OCI-LY7 (cell line): ENCODE results near the gene MYO9B. TPM values are rescaled to one million over a fixed set of nuclear protein-coding genes. Genes with fewer than 3 reads are reported as not detected.

Source experiments
- BruUV-seq: library from RNA; stranded (reverse); fragments of 400-500 nt; replicated peaks from 2 replicates; lab custom pipeline; 2021; lab: Mats Ljungman, UMichigan
- CTCF ChIA-PET: fragments of 300-600 bp; sonication (Branson Sonifier 250); formaldehyde crosslinking; loops from one replicate; lab custom pipeline; 2022; ENCODE audit warnings: antibody characterized with exemption; ENCODE audit not compliant: unreplicated experiment; lab: Charles Lee
- POLR2A ChIA-PET: fragments of 300-600 bp; sonication (Branson Sonifier 250); formaldehyde crosslinking; loops from one replicate; lab custom pipeline; 2022; ENCODE audit warnings: antibody characterized with exemption; lab: Charles Lee
- DNase-seq: peaks from one replicate; pipeline ENCODE4 v3.0.0-alpha.2; 2015; ENCODE audit warnings: low spot score
- H2AFZ ChIP-seq: fragments of 200-600 bp; sonication (generic), shearing (Covaris generic); 2 replicates; pipeline ENCODE4 v1.6.1; 2014; ENCODE audit warnings: mild to moderate bottlenecking, antibody characterized with exemption, low read length, moderate library complexity
- H3K27ac ChIP-seq: fragments of 200-600 bp; sonication (generic); 2 replicates; pipeline ENCODE4 v1.5.1; 2014; ENCODE audit warnings: mixed run types, low read depth, mild to moderate bottlenecking, moderate library complexity, low read length, inconsistent platforms; ENCODE audit not compliant: poor library complexity, severe bottlenecking
- H3K36me3 ChIP-seq: fragments of 200-600 bp; sonication (generic); 2 replicates; pipeline ENCODE4 v1.6.1; 2014; ENCODE audit warnings: mild to moderate bottlenecking, antibody characterized with exemption, low read length, moderate library complexity, mixed read lengths; ENCODE audit not compliant: insufficient read depth
- H3K4me1 ChIP-seq: fragments of 200-600 bp; sonication (generic); 2 replicates; pipeline ENCODE4 v1.5.1; 2014; ENCODE audit warnings: mild to moderate bottlenecking, low read length; ENCODE audit not compliant: insufficient read depth, poor library complexity, severe bottlenecking
- H3K4me2 ChIP-seq: fragments of 200-600 bp; sonication (generic); 2 replicates; pipeline ENCODE4 v1.6.1; 2014; ENCODE audit warnings: mild to moderate bottlenecking, low read length
- H3K4me3 ChIP-seq: fragments of 200-600 bp; sonication (generic); 2 replicates; pipeline ENCODE4 v1.5.1; 2014; ENCODE audit warnings: mild to moderate bottlenecking, low read depth, low read length; ENCODE audit not compliant: poor library complexity, severe bottlenecking
- H3K79me2 ChIP-seq: fragments of 200-600 bp; sonication (generic); 2 replicates; pipeline ENCODE4 v1.6.1; 2016; ENCODE audit warnings: low read depth, mild to moderate bottlenecking, low read length, moderate library complexity, mixed read lengths; ENCODE audit not compliant: insufficient read depth
- H3K9me2 ChIP-seq: fragments of 200-600 bp; sonication (generic); 2 replicates; pipeline ENCODE4 v1.6.1; 2016; ENCODE audit warnings: mild to moderate bottlenecking, low read length, mixed read lengths; ENCODE audit not compliant: insufficient read depth
- H3K9me3 ChIP-seq: fragments of 200-600 bp; sonication (generic); 2 replicates; pipeline ENCODE4 v1.6.1; 2014; ENCODE audit warnings: mild to moderate bottlenecking, mixed run types, low read length, mixed read lengths
- H4K20me1 ChIP-seq: fragments of 200-600 bp; sonication (generic); 2 replicates; pipeline ENCODE4 v1.6.1; 2014; ENCODE audit warnings: mild to moderate bottlenecking, antibody characterized with exemption, low read length, moderate library complexity, mixed read lengths; ENCODE audit not compliant: insufficient read depth
- CTCF ChIP-seq: fragments of 200-600 bp; sonication (generic); conservative IDR thresholded peaks from 2 replicates; pipeline ENCODE4 v1.5.1; 2014; ENCODE audit warnings: mild to moderate bottlenecking, antibody characterized with exemption, low read length, moderate library complexity, mixed read lengths
- EZH2phosphoT487 ChIP-seq: fragments of 200-600 bp; sonication (generic); IDR thresholded peaks from 2 replicates; pipeline ENCODE4 v1.6.1; 2018; ENCODE audit warnings: low read depth, borderline replicate concordance, mild to moderate bottlenecking, mixed run types, antibody characterized with exemption, low read length, moderate library complexity, mixed read lengths
- intact Hi-C: fragments of 100-400 bp; cut with micrococcal nuclease; formaldehyde crosslinking; loops from one replicate; pipeline ENCODE4 v1.10.0; 2022; ENCODE audit not compliant: unreplicated experiment
- total RNA-seq, 2 experiments: library from RNA; depleted of rRNA in 1 of 2; stranded (reverse); fragments of >200 nt in 1 of 2; shearing (Covaris generic) in 1 of 2; gene quantifications; 2 replicates each; pipeline ENCODE4 v1.2.3, GENCODE V29; 2014 to 2022

Gene MYO9B
- total RNA-seq, 2 experiments from 2014 or later: 74.7 to 150 TPM

DNA sequence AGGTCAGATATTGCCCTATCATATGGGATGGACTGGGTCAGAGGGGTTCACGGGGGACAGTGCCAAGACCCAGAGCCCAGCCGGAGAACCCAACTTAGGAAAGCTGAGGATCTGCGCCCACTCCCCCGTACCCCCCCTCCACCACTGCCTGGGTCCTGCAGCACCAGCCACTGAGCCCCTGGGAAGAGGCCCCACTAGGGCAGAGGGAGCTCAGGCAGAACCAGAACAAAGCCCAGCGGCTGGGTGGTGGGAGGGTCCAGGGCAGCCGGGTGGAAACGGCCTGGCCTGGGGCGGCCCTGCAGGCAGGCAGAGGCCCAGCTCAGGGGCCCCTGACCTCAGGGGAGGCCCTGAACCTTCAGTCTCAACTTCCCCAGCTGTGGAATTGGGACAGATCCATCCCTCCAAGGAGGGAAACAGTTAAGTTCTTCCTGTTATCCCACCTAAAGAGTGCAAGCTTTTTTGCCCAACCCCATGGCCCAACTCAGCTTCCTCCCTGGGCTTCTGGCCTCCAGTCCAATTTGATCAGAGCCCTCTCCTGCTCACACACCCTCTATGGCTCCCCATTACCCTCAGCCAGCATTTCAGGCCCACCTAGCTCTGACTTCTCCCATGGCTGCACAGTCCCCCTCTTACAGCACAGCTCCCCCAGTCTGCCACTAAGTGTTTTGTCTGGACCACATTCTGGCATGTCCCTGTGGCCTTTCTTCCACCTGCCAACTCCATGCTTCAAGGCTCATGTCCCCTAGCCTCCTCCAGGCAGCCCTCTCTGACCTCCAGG is 167.0 kb downstream of the MYO9B start:
- Histone ChIP-seq H3K4me3 (peak overlapping the region; percentile 74), H4K20me1 (no peaks in the 10 kb centered on the region), H2AFZ (no peak overlapping the region), H3K9me3 (no peaks in the 10 kb centered on the region), H3K79me2 (peaks cover 23% of the 10 kb centered on the region; the same call in 1 of the 2 replicates), H3K4me2 (peak overlapping the region; percentile 81), H3K4me1 (peaks cover 43% of the 10 kb centered on the region), H3K27ac (peak overlapping the region; percentile 53), H3K36me3 (peaks cover 9% of the 10 kb centered on the region; the same call in 1 of the 2 replicates), H3K9me2 (no peaks in the 10 kb centered on the region)
- DNase-seq: peak; percentile 46
- no peak for TF ChIP-seq EZH2phosphoT487
- intact Hi-C loops: loop anchor here (1.0 to 10.0 kb wide), 2 partner anchors 16 to 348 kb away; partner anchors contain the start of gene OCEL1
- POLR2A ChIA-PET: interaction anchor here (1.5 to 1.7 kb wide), 2 partner anchors 22 to 24 kb away, joined by 6 to 7 read pairs; partner anchors contain the start of genes BABAM1 and USHBP1
- BruUV-seq: no TSS peak
- CTCF ChIA-PET: no interaction called here

DNA sequence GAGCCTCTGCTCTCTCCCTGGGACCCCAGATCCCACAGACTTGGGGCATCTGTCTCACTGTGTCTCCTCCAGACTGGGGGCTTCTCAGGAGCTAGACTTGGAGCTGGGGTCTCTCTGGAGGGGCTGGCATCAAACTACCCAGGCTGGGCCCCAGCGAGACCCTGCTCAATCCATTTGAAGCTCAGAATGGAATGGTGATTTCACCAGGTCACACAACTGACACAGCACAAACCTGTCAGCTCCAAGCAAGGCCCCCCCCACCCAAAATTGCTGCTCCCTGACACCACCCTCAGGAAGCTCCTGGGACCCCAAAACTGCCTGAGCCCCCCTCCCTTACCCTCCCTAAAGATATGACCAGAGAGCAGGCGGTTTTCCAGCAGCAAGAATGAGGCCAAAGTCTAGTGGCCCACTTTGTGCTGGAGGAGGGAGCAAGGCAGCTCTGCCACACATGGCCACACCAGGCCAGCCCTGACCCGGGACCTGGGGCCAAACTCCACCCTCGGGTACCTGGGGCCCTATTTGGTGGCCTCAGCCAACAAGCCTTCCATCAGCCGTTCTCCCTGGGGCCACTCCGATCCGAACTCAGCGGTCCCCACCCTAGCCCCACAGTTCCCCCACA is 167.7 kb downstream of the MYO9B start:
- peak overlapping the region; percentile 81 for H3K4me2 ChIP-seq

More for the DNA sequence above, 167.7 kb downstream of the MYO9B start:
- Histone ChIP-seq H3K27ac (peak overlapping the region; percentile 53), H3K9me2 (no peaks in the 10 kb centered on the region), H4K20me1 (no peaks in the 10 kb centered on the region), H3K79me2 (peaks cover 23% of the 10 kb centered on the region; the same call in 1 of the 2 replicates), H2AFZ (no peak overlapping the region), H3K9me3 (no peaks in the 10 kb centered on the region), H3K4me3 (peak overlapping the region; percentile 74), H3K36me3 (peaks cover 4% of the 10 kb centered on the region; the same call in 1 of the 2 replicates), H3K4me1 (peaks cover 43% of the 10 kb centered on the region)
- no peak for DNase-seq
- no peak for TF ChIP-seq EZH2phosphoT487
- no peak for TF ChIP-seq CTCF
- BruUV-seq: no TSS peak
- CTCF ChIA-PET: no interaction called here
- intact Hi-C loops: loop anchor here (1.0 to 10.0 kb wide), 2 partner anchors 17 to 349 kb away; partner anchors contain the start of gene OCEL1
- POLR2A ChIA-PET: interaction anchor here (0.9 to 1.5 kb wide), 2 partner anchors 24 to 63 kb away, joined by 3 to 6 read pairs; partner anchors contain the start of gene BABAM1
